PFSK-1 (cell line): Measurements from ENCODE around the gene OR2A12.

Experiments used
- FOXP2 ChIP-seq: optimal IDR thresholded peaks from 2 replicates; pipeline ENCODE3; 2011; ENCODE audit warnings: borderline replicate concordance, control low read depth, inconsistent platforms; ENCODE audit not compliant: insufficient read depth; ENCODE audit errors: extremely low read length, extremely low read depth
- POLR2AphosphoS5 ChIP-seq: IDR thresholded peaks from 2 replicates; pipeline ENCODE4 v1.6.1; 2012; ENCODE audit warnings: low read depth, mild to moderate bottlenecking, control low read depth, low read length, moderate library complexity
- REST ChIP-seq, 2 experiments: IDR thresholded peaks; 2 replicates each; pipeline versions ENCODE4 v1.6.1 to v1.8.0; 2011 to 2012; ENCODE audit warnings: low read depth in 2 of 2, low read length in 2 of 2, control low read depth in 1 of 2, inconsistent platforms in 1 of 2, mild to moderate bottlenecking in 1 of 2, moderate library complexity in 1 of 2; ENCODE audit not compliant: insufficient read depth in 1 of 2
- SIN3A ChIP-seq: IDR thresholded peaks from 2 replicates; pipeline ENCODE4 v1.6.1; 2012; ENCODE audit warnings: mild to moderate bottlenecking, low read length, moderate library complexity, borderline replicate concordance; ENCODE audit not compliant: insufficient read depth
- TAF1 ChIP-seq: IDR thresholded peaks from 2 replicates; pipeline ENCODE4 v1.6.1; 2012; ENCODE audit warnings: low read length, control low read depth, borderline replicate concordance; ENCODE audit not compliant: insufficient read depth

The OR2A12 gene

GRCh38 chr7:144137501-144137900, 51.4 kb downstream of the OR2A12 start:
- TF ChIP-seq POLR2AphosphoS5 = no peak
- TF ChIP-seq SIN3A = no peak
- no peak for TF ChIP-seq FOXP2
- no peak for TF ChIP-seq TAF1
- TF ChIP-seq REST (IDR thresholded peaks at IDR 0.05; ENCODE audit: insufficient read depth in 1 of 2, low read depth in 2 of 2, low read length in 2 of 2) = no peak

GRCh38 chr7:144142187-144142586, 56.1 kb downstream of the OR2A12 start:
- TF ChIP-seq SIN3A = no peak
- no peak for TF ChIP-seq POLR2AphosphoS5
- TF ChIP-seq FOXP2 = no peak
- TF ChIP-seq TAF1 = no peak
- no peak for TF ChIP-seq REST (IDR thresholded peaks at IDR 0.05; ENCODE audit: insufficient read depth in 1 of 2, low read depth in 2 of 2, low read length in 2 of 2)

- TF ChIP-seq REST (IDR thresholded peaks at IDR 0.05; ENCODE audit: insufficient read depth in 1 of 2, low read depth in 2 of 2, low read length in 2 of 2) (no peak), TAF1 (no peak), SIN3A (no peak)
Measured at GRCh38 chr7:144144426-144144825, 58.3 kb downstream of the OR2A12 start.

GRCh38 chr7:144148224-144148827, 62.2 kb downstream of the OR2A12 start:
- TF ChIP-seq REST (IDR thresholded peaks at IDR 0.05; ENCODE audit: insufficient read depth in 1 of 2, low read depth in 2 of 2, low read length in 2 of 2) (no peak), FOXP2 (no peak), POLR2AphosphoS5 (no peak), TAF1 (no peak), SIN3A (no peak)
